ENCODE measurements around the gene CCDC91.

CCDC91 gene

GRCh38 chr12:28543021-28543890, 353.0 kb downstream of the CCDC91 start:
- peak; percentile 86 for FAIRE-seq

GRCh38 chr12:28550757-28551704, 360.8 kb downstream of the CCDC91 start:
- FAIRE-seq, result no peak

- FAIRE-seq, result no peak
Observed at GRCh38 chr12:28552251-28552970, 362.2 kb downstream of the CCDC91 start.

GRCh38 chr12:28555748-28556147, 365.5 kb downstream of the CCDC91 start:
- FAIRE-seq, result no peak

GRCh38 chr12:28558250-28558649, 368.0 kb downstream of the CCDC91 start:
- no peak for FAIRE-seq

- FAIRE-seq, result no peak
Observed at GRCh38 chr12:28563286-28563685, 373.0 kb downstream of the CCDC91 start.

- FAIRE-seq, result no peak
Observed at GRCh38 chr12:28563936-28564335, 373.7 kb downstream of the CCDC91 start.

- FAIRE-seq, result no peak
Observed at GRCh38 chr12:28568118-28568517, 377.9 kb downstream of the CCDC91 start.

- peak; percentile 78 for FAIRE-seq
Observed at GRCh38 chr12:28568704-28569103, 378.4 kb downstream of the CCDC91 start.

- peak; percentile 78 for FAIRE-seq
Observed at GRCh38 chr12:28569698-28570411, 379.6 kb downstream of the CCDC91 start.

GRCh38 chr12:28570811-28571210, 380.6 kb downstream of the CCDC91 start:
- no peak for FAIRE-seq

GRCh38 chr12:28574746-28575592, 384.7 kb downstream of the CCDC91 start:
- FAIRE-seq, result no peak

- FAIRE-seq, result no peak
Observed at GRCh38 chr12:28575593-28576205, 385.4 kb downstream of the CCDC91 start.

- FAIRE-seq, result no peak
Observed at GRCh38 chr12:28578361-28578760, 388.1 kb downstream of the CCDC91 start.

GRCh38 chr12:28578833-28579252, 388.6 kb downstream of the CCDC91 start:
- FAIRE-seq, result no peak

GRCh38 chr12:28582672-28583376, 392.6 kb downstream of the CCDC91 start:
- FAIRE-seq, result no peak

- FAIRE-seq, result no peak
Observed at GRCh38 chr12:28583701-28584261, 393.5 kb downstream of the CCDC91 start.

GRCh38 chr12:28585146-28585545, 394.9 kb downstream of the CCDC91 start:
- no peak for FAIRE-seq

GRCh38 chr12:28586481-28586880, 396.2 kb downstream of the CCDC91 start:
- no peak for FAIRE-seq

- FAIRE-seq, result no peak
Observed at GRCh38 chr12:28591831-28592230, 401.6 kb downstream of the CCDC91 start.

All from endometrium (tissue), 2 donors.